Nephron (organoid): Measurements from ENCODE around the gene VSTM2A.

Experiments used
- H3K27ac Mint-ChIP-seq, 3 experiments: 2 replicates each; pipeline ENCODE4 v1.8.0; 2020; ENCODE audit warnings: mixed read lengths in 3 of 3, mild to moderate bottlenecking in 2 of 3, moderate library complexity in 1 of 3
- H3K27me3 Mint-ChIP-seq: 2 replicates; pipeline ENCODE4 v1.8.0; 2021; ENCODE audit warnings: low read depth, mild to moderate bottlenecking, moderate library complexity, mixed read lengths
- H3K36me3 Mint-ChIP-seq: 2 replicates; pipeline ENCODE4 v1.8.0; 2020; ENCODE audit warnings: low read depth, mixed read lengths
- H3K4me1 Mint-ChIP-seq: 2 replicates; pipeline ENCODE4 v1.8.0; 2020; ENCODE audit warnings: mixed read lengths
- H3K4me3 Mint-ChIP-seq, 3 experiments: 2 replicates each; pipeline ENCODE4 v1.8.0; 2020; ENCODE audit warnings: mild to moderate bottlenecking in 3 of 3, mixed read lengths in 3 of 3, moderate library complexity in 2 of 3
- H3K9me3 Mint-ChIP-seq: 2 replicates; pipeline ENCODE4 v1.8.0; 2020; ENCODE audit warnings: mixed read lengths
- TF ChIP-seq, protein P1 (sequence below), 3 experiments: fragments of 200-600 bp; sonication (generic); IDR thresholded peaks; one replicate each; pipeline ENCODE4 v1.5.0; 2021; ENCODE audit warnings: antibody characterized with exemption in 3 of 3; ENCODE audit not compliant: unreplicated experiment in 3 of 3

The VSTM2A gene

DNA sequence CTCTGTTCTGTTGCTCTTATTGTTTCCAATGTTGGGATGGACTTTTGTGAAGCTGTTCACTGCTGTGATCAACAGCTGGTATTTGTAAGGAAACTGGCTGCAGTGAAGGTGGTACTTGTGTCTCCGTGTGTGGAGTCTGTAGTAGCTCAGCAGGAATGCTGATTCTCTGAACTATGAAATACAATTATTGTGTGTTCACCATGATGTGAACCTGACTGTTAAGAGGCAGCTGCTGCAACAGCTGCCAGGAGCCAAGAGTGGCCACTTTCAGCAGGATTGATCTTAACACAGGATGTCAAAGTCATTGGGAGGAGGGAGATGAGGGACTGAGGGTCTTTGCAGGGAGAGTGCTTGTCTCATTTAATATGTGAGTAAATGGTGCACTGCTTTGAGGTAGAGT is 13.9 kb downstream of the VSTM2A start:
- Mint-ChIP-seq H3K4me3 (no peak overlapping the region), H3K27ac (no peak overlapping the region), H3K36me3 (no peaks in the 10 kb centered on the region), H3K27me3 (peaks cover 27% of the 10 kb centered on the region), H3K9me3 (no peaks in the 10 kb centered on the region), H3K4me1 (peaks cover 4% of the 10 kb centered on the region)
- TF ChIP-seq, protein P1, sequence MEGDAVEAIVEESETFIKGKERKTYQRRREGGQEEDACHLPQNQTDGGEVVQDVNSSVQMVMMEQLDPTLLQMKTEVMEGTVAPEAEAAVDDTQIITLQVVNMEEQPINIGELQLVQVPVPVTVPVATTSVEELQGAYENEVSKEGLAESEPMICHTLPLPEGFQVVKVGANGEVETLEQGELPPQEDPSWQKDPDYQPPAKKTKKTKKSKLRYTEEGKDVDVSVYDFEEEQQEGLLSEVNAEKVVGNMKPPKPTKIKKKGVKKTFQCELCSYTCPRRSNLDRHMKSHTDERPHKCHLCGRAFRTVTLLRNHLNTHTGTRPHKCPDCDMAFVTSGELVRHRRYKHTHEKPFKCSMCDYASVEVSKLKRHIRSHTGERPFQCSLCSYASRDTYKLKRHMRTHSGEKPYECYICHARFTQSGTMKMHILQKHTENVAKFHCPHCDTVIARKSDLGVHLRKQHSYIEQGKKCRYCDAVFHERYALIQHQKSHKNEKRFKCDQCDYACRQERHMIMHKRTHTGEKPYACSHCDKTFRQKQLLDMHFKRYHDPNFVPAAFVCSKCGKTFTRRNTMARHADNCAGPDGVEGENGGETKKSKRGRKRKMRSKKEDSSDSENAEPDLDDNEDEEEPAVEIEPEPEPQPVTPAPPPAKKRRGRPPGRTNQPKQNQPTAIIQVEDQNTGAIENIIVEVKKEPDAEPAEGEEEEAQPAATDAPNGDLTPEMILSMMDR (IDR thresholded peaks at IDR 0.05; ENCODE audit: unreplicated experiment in 3 of 3): no peak

DNA sequence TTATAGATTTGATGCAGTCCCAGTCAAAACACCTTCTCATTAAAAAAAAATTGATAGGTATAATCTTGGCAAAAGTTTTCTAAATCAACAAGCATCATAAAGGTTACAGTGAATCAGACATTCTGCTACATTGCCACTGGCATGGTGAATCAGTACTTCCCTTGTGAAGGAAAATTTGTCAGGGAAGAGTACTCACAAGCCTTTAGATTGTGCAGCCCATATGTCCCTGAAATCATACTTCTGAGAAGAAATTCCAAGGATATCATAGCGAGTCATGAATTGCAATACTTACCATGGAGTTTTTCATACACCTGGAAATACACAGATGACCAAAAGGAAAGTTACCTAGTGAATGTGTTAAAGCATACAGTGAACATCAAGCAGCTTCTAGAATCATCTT is 17.2 kb downstream of the VSTM2A start:
- TF ChIP-seq, protein P1 (IDR thresholded peaks at IDR 0.05; ENCODE audit: unreplicated experiment in 3 of 3): no peak
- no peak overlapping the region for H3K4me3 Mint-ChIP-seq
- peaks cover 4% of the 10 kb centered on the region for H3K4me1 Mint-ChIP-seq
- no peaks in the 10 kb centered on the region for H3K9me3 Mint-ChIP-seq
- H3K36me3 Mint-ChIP-seq: no peaks in the 10 kb centered on the region
- no peak overlapping the region for H3K27ac Mint-ChIP-seq
- H3K27me3 Mint-ChIP-seq: peaks cover 11% of the 10 kb centered on the region

DNA sequence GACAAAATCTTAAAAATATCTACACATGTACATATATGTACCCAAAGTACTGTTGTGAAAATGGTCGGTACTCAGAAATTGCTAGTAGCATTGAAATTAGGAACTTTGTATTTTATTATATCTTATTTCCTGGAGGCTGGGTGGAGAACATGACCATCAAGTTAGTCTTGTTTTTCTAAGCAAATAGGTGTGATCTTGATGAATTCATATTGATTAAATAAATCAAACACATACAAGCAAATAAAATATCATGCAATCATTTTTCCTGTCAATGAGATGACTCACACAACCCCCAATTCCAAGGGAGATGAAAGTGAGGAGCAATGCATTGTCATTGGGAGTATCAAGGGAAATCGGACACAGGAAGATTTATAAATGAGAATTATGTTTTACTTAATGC is 18.0 kb downstream of the VSTM2A start:
- TF ChIP-seq, protein P1 (IDR thresholded peaks at IDR 0.05; ENCODE audit: unreplicated experiment in 3 of 3): no peak
- Mint-ChIP-seq H3K36me3 (no peaks in the 10 kb centered on the region), H3K9me3 (no peaks in the 10 kb centered on the region), H3K4me3 (no peak overlapping the region), H3K4me1 (peaks cover 4% of the 10 kb centered on the region), H3K27me3 (peaks cover 4% of the 10 kb centered on the region), H3K27ac (no peak overlapping the region)

DNA sequence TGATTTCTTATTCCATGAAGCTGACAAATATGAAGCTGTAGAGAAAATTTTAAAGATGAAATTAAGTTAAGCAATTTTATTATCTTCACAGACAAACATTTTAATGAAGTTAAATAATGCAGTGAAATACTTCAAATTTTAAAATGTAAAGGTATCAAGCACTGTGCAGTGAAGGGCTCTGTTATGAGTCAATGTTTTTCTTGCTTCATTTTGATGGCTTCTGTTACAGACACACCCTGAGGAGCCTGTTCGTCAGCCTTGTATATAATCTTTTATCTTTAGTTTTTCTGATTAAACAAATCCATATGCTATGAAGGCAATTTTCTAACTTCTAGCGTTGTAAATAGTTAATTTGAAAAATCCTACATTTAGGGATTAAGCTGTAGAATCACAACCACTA is 18.5 kb downstream of the VSTM2A start:
- Mint-ChIP-seq H3K27me3 (peaks cover 4% of the 10 kb centered on the region), H3K27ac (no peak overlapping the region), H3K4me1 (peaks cover 4% of the 10 kb centered on the region), H3K36me3 (no peaks in the 10 kb centered on the region), H3K4me3 (no peak overlapping the region), H3K9me3 (no peaks in the 10 kb centered on the region)
- TF ChIP-seq, protein P1 (IDR thresholded peaks at IDR 0.05; ENCODE audit: unreplicated experiment in 3 of 3): no peak

DNA sequence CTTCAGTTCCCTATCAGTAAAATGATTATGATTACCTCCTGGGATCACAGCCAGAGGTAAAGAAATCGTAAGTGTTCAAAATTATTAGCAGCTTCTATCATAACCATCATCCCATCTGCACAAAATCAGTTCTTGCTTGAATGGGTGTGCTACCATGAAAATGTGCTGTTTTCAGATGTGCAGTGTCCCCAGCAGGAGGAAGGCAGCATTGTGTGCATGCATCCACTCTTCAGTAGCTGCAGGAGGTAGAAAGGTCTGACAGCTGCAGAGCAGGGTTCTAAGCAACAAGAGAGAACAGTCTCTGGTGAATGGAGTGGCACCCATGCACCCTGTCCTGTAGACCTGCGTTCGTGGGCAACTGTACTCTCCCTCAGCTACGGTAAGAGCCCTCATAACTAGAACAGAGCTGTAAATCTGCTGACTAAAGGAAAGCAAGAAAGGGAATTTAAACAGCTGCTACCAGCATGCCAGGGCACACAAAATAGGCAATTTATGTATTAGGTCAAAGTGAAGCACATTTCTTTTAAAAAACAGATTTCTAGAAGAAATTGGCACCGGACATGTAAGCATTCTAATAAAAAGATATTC is 21.2 kb downstream of the VSTM2A start:
- H3K4me1 Mint-ChIP-seq: no peaks in the 10 kb centered on the region
- no peak overlapping the region for H3K27ac Mint-ChIP-seq
- no peaks in the 10 kb centered on the region for H3K36me3 Mint-ChIP-seq
- TF ChIP-seq, protein P1 (IDR thresholded peaks at IDR 0.05; ENCODE audit: unreplicated experiment in 3 of 3): no peak
- H3K9me3 Mint-ChIP-seq: no peaks in the 10 kb centered on the region
- H3K27me3 Mint-ChIP-seq: no peaks in the 10 kb centered on the region
- no peak overlapping the region for H3K4me3 Mint-ChIP-seq

DNA sequence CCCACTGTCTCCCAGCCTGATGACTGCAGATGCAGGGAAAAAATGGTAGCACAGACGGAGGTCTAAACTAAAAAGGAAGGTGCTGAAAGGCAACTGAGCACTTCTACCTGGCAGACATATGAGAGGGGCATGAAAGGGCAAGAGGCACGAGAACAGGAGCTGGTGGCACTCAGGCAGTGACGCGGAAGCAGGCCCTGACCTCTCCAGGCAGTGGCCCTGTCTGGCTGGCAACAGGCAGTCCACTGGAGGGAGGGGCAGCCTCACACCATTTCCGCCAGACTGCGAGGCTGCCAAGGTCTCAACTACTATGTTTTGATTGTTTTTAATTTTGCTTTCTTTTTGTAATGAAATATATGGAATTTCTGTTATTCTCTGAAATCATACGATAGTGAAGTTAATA is 23.3 kb downstream of the VSTM2A start:
- H3K4me3 Mint-ChIP-seq: no peak overlapping the region
- TF ChIP-seq, protein P1 (IDR thresholded peaks at IDR 0.05; ENCODE audit: unreplicated experiment in 3 of 3): no peak
- H3K36me3 Mint-ChIP-seq: no peaks in the 10 kb centered on the region
- H3K4me1 Mint-ChIP-seq: no peaks in the 10 kb centered on the region
- H3K27ac Mint-ChIP-seq: no peak overlapping the region
- no peaks in the 10 kb centered on the region for H3K27me3 Mint-ChIP-seq
- no peaks in the 10 kb centered on the region for H3K9me3 Mint-ChIP-seq
